Suppressor macrophage treated with lipopolysaccharide for 4 hours (primary cell): ENCODE results near the gene GFPT1.
"Not testable (repeated sequence)": the region's sequence is repeated elsewhere in the genome, so short reads cannot be mapped to it uniquely, and the experiment has no call there.

Experiments
- DNase-seq: peaks from one replicate; pipeline ENCODE4 v3.0.0-alpha.2; 2020

Gene GFPT1

DNA sequence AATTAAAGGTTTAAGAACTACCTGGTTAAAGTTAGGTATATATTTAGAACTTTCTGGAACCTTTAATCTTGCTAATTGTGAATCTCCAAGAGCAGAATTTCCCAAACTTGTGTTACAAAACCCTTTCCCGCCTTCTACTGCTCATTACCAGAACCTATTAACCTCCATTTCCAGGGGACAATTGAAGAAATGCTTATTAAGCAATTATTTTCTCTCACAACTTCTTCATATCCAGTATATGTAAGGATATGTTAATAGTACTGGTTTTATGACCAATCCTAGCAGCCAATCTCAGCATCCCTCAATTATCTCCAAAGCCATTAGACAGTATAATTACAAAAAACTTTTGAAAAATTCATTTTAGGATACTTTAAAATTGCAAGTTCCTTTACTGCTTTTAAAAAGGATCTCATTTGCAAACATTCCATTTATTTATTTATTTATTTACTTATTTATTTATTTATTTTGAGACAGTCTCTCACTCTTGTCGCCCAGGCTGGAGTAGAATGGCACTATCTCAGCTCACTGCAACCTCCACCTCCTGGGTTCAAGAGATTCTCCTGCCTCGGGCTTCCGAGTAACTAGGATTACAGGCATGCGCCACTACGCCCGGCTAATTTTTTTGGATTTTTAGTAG, 3.7 kb downstream of the GFPT1 start:
- DNase-seq, result no peak

DNA sequence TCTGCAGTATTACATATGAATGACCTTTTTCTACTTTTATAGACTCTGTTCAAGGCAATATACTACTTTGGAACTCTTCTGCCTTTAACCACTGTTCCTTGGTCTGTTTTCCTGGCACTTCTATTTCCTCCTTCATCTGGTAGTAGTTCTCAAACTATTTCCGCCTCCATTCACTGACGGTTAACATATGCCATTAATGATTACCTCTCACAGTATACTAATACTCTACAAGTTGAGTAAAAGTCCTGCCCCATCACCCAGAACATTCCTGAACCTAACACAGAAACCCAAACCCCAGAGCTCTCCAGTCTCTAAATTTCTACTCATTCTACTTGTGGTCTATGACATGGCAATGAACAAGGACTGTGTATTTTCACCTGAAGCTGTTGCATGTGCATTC, 4.5 kb downstream of the GFPT1 start:
- DNase-seq, result no peak

DNA sequence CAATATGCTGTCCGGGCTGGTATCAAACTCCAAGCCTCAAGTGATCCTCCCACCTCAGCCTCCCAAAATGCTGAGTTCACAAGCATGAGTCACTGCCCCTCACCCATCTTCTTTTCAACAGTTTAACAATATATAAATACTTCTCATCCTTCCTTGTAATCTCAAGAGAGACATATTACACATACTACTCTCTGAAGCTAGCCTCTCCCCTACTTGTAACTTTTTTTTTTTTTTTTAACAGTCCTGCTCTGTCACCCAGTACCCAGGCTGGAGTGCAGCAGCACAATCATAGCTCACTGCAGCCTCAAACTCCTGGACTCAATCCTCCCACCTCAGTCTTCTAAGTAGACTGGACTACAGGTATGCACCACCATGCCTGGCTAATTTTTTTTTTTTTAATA, 5.7 kb downstream of the GFPT1 start:
- DNase-seq, result peak; percentile 10

DNA sequence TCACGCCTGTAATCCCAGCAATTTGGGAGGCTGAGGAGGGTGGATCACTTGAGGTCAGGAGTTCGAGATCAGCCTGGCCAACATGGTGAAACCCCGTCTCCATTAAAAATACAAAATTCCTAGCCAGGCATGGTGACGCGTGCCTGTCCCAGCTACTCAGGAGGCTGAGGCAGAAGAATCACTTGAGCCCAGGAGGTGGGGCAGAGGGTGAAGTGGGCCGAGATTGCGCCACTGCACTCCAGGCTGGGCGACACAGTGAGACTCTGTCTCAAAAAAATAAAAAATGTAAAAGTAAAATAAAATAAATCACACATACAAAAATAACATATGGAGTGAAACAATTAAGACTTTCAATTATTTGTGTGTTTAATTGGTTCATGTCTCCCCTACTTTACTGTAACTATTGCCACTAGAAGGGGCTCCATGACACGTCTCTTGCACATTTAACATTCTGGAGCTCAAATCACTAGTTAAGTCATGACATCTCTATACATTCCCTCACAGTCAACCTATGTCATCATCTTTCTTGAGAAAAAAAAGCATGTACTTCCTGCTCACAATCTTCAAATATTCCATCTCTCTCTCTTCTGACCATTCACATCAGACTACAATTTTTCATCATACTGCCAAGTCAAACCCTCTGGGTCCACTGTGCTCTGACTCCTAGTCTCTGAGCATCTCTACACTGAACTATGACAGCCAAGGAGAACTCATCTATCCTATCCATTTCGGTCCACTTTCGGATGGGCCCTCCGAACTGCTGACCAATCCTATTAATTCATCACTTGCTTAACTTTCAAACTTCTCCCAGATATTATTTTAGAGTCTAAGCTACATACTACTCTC, 6.7 kb downstream of the GFPT1 start:
- DNase-seq, result no peak

DNA sequence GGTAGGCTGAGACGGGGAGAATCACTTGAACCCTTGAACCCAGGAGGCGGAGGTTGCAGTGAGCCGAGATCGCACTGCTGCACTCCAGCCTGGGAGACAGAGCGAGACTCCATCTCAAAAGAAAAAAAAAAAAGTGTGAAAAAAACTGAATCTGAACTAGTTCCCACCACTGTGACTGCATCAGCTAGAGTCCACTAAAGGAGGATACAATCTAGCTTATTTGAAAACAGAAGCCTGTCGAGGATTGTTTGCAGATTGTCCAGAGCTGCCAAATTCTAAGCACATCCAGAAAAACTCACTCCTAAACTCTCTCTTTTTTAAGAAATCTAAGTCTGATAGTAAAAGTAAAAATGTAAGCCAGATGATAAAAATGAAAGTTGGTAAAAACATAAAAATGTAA, 10.6 kb downstream of the GFPT1 start:
- no peak for DNase-seq

DNA sequence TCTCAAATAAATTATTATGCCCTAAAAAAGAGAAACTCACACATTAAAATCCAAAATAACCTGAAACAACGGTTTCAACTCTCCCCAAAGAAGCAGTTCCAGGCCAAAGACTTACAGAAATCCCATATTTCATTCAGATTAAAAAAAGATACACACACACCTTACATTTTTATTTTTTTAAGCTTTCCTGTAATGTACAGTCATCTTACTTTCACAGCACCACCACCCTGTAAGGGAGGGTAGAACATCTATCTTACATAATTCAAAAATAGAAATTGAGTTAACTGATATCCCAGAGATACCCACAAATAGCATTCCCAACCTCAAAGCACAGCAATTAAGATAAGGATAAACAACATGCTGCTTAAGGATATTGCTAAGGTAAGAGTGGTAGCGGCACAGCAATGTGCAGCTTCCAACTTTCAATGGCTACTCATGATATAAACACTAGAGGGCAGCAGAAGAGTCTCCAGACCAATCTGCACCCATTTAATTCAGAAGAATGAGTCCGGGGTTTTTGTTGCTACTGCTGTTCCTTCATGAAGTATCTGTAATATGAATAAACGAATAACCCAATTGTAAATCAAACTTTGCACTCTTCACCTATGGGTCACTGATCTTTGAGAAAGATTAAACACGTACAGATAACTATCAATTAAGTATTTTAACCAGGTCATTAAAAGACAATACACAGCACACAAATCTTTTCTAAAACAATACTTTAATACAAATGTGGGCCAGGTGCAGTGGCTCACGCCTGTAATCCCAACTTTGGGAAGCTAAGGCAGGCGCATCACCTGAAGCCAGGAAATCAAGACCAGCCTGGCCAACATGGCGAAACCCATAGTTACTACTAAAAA, 11.3 kb downstream of the GFPT1 start:
- DNase-seq, result peak; percentile 48

DNA sequence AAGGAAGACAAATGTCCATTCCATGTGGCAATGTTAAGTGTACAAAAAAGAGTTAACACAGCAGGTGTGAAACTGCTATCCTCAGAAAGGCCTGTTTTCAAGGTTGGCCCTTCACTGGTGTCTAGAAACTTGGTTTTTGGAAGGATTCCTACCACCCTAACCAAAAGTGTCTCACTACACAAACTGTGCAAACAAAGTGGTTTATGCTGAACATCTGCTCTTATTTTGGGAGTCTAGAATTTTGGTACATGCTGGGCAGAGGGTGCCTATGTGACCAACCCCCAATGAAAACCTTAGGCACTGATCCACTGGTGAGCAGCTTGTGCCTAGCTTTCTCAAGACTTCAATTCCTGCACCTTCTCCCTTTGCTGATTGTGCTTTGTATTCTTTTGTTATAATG, 14.3 kb downstream of the GFPT1 start:
- no peak for DNase-seq

DNA sequence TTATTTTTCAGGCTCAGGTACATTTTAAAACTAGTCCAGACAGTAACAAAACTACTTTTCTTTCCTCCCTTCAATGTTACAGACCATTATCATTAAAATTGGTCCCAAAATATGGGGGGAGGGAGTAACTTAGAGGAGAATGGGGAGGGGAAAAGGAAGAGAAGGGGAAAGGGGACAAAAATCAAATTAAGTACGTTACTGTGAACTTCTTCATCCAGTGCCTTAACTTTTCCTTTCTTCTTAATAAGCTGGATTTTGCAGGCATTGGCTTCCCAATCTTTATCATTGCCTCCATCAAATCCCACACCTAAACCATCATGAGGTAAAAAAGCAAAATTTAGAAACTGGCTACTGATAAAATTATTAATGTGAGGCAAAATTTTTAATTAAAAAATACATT, 17.2 kb downstream of the GFPT1 start:
- DNase-seq, result no peak

DNA sequence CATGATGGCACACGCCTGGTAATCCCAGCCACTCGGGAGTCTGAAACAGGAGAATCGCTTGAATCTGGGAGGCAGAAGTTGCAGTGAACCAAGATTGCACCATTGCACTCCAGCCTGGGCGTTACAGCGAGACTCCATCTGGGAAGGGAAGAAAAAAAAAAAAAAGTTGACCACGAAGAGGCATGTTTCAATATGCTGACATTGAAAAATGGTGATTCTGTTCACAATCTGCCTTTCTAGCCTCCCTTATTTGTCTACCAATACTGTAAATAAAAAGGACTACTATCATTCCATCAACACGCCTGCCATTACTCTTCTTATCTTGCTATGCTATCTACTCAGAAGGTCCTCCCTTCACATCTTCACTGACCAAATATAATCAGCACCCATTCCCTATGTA, 18.4 kb downstream of the GFPT1 start:
- no peak for DNase-seq

DNA sequence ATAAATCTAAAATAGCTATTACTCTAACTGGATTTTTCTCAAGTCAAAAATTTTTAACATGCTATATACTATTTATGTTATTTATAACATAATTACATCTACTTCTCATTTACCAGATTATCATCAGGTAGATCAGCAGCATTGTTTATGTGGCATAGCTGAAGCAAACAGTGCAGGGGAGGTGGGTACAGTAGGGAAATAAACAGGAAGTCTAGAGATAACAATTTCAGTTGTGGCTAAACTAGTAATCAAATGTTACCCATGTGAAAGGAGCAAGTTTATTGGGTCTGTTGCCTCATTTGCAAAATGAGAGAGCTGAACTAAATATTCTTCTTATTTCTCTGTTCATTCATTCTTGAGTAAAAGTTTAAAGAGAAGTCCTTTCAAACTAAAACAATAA, 27.7 kb downstream of the GFPT1 start:
- DNase-seq, result no peak

DNA sequence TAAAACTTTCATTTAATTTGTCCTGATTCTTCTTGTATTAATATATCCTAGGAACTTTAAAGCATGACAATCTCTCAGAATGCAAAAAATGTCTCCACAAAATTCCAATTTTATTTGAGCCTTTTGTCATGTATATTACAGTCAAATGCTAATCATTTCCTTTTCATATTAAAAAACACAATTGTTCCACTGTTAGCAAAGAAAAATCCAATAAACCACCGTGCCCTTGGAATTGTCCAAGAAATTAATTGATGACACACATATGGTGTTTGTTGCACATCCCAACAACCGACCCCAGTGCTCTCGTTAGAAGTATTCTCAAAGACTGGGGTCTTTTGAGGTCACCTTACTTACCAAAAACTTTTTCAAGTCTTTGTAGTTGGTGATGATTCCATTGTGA, 28.1 kb downstream of the GFPT1 start:
- DNase-seq, result no peak

DNA sequence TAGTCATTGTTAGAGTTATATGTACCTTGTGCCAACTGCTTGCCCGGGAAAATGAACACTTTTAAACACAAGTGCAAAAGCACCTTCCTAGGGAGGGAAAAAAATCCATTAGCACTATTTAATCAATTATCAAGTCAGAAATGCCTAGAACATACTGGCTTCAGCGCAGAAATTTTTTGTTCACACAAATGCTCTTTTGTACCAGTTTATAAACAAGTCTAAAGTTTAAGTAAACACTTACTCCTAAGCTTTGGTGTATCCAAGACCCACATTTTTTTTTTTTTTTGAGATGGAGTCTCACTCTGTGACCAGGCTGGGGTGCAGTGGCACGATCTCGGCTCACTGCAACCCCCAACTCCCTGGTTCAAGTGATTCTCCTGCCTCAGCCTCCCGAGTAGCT, 30.6 kb downstream of the GFPT1 start:
- DNase-seq, result no peak

DNA sequence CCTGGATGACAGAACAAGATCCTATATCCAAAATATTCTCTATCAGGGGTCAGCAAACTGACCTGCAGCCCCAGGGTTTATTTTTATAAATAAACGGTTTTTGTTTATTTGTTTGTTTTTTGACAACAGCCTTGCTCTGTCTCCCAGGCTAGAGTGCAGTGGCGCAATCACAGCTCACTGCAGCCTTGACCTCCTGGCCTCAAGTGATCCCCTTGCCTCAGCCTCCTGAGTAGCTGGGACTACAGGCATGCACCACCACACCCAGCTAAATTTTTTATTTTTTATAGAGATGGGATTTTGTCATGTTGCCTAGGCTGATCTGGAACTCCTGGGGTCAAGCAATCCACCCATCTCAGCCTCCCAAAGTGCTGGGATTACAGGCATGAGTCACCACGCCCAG, 32.1 kb downstream of the GFPT1 start:
- DNase-seq, result not testable (repeated sequence)

DNA sequence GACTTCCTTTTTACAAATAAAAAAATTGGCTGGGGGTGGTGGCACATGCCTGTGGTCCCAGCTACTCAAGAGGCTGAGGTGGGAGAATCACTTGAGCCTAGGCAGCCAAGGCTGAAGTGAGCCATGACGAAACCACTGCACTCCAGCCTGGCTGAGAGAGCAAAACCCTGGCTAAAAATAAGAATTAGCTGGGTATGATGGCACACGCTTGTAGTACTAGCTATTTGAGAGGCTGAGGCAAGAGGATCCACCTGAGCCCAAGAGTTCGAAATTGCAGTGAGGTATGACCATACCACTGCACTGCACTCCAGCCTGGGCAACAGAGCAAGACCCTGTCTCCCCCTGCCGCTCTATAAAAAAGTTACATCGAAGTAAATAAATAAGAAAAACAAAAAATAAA, 33.7 kb downstream of the GFPT1 start:
- no peak for DNase-seq

DNA sequence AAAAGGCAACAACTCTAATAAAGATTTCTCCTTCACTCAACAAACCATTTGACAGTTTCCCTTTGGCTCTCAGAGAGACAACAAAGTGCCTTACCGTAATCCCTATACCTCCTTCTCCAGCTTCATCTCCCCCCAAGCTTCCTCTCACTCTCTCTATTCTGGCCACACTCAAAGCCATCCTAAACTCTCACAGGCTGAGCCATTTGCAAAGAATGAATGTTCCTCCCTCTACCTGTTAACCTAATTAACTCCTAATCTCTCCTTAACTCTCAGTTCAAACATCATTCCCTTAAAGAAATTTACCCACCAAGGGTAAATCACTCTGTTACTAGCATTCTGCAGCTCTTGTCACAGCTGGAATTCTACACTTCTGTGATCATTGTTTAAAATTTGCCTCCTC, 38.2 kb downstream of the GFPT1 start:
- DNase-seq, result no peak

DNA sequence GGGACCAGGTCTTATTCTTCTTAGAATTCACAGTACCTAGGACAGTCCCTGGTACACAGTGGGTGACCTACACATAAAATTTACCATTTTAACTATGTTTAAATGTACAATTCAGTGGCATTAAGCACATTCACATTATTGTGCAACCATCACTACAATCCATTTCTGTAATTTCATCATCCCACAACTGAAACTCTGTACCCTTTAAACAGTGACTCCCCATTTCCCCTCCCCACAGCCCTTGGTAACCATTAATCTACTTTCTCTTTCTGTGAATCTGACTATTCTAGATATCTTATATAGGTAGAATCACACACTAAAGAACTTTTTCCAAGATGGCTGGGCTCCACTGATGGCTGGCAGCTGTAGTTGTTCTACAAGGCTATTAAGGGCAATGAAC, 41.6 kb downstream of the GFPT1 start:
- DNase-seq, result peak; percentile 65

DNA sequence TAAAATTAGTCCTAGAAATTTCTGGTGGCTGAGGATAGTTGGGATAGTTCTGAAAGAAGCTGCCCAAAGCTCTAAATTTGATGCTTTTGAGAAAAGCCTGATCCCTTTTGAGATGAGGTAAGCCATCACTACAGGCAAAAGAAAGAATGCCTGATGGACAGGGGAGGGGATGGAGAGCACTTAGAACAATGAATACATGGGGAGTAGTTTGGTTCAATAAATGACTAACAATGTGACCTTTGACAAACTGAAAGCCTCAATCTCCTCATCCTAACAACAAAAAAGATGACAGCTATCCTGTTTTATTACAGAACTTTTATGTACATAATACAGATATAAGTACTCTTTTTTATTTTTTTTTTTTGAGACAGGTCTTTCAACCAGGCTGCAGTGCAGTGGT, 42.7 kb downstream of the GFPT1 start:
- DNase-seq, result no peak

DNA sequence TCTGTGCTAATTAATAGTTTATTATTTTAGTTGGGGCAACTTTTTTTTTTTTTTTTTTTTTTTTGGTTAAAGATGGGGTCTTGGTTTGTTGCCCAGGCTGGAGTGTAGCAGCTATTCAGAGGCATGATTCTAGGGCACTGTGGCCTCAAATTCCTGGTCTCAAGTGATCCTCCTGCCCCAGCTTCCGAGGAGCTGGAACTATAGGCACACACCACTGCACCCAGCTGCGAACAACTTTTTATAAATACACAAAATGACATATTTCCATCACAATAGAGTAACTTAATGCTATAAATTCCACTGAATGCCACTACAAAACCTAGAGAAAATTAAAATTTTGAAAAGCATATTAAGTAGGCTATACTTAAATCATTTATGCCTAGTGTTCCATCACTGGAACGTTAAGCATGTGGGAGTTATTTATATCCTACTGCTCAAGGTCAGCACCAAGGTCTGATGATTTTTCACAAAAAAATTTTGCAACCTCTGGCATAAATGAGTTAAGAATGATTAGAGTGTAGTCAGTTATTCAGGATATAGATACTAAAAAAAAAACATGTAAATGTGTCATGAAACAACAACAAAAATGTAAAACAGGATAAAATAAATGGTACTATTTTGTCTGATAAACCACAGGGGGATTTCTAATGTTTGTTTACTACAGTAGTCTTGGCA, 46.8 kb downstream of the GFPT1 start:
- DNase-seq, result no peak

DNA sequence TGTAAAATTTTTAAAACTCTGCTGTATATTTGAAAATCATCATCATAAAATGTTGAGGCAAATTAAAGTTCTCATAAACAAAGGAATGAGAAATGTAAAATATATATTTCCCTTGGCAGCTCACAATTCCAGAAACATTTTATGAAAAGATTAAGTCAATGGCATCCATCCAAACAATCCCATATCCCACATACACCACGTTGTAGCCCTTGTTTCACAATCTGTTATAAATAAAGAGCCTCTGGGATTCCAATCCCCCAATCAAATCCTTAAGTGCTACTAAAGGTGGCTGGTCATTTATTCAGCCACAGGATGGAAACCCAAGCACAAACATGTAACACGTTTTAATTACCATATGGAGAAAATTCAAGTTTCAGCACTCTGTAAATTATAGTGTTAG, 51.7 kb downstream of the GFPT1 start:
- DNase-seq, result no peak

DNA sequence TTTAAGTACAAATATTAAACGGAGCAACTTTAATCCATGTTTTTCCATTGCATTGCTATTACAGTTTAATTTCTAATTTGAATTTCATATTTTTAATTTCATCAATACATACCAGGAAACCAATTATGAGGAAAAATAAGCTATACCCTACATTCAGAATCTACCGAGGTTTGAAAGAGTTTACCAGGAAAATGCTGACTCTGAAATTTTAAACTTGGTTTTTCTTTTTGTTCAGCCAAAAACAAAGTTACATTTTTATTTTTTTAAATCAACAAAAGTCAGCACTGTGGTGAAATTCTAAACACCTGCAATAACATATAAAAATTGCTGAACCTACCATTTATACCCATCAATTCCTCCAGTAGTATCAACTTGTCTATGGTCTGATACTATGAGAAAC, 53.7 kb downstream of the GFPT1 start:
- DNase-seq, result no peak

DNA sequence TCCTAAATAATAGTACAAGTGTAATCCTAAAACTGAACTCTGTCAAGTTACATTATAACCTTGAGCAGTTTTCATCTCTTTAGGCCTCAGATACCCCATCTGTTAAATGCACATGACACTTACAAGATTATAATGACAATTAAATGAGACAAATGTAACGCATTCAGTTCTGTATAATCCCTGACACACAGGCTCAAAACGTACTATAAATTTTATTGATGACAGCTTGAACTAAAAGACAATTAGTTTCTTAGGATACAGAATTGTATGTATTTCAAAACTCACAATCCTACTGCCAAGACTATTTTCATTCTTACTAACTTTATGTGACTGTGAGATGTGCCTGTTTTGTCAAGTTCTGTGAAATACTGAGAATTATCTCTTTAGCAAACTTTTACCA, 56.2 kb downstream of the GFPT1 start:
- no peak for DNase-seq

DNA sequence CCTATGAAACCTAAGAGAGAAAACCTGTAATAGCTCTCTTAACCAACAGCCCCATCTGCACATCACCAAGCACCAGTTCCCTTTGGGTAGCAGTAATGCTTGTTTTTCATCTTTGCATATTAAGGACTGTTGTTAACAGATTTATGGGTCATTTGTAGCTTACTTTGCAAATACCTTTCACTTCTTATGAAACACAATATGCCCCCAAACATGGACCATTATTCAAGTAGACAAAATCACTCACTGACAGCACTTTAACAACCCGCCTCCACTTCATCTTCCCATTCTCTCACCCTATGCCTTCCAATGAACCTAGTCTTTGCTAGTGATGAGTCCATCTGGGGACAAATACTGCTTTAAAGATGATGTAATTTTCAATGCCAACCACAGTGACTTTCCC, 64.4 kb downstream of the GFPT1 start:
- no peak for DNase-seq

DNA sequence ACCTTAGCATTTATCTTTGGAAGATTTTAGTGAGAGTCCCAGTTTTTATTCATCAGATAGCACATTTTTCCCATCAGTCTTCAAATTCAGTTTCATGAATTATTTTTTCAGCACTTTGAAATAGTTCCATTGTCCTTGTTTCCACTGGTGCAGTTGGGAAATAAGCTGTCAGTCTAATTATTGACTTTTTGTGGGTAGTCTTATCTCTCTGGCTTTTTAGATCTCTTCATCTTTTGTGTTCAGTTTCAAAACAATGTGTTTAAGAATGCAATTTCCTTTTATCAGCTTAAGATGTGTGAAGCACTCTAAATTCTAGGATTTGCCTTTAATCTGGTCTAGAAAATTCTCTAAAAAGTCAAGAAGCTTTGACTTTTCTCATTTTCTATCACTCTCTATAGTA, 70.5 kb downstream of the GFPT1 start:
- DNase-seq, result no peak
